ENCODE measurements around the gene NCDN. TPM values are rescaled to one million over a fixed set of nuclear protein-coding genes. Genes with fewer than 3 reads are reported as not detected.

The NCDN gene
- total RNA-seq, 6 experiments from 2014 or later, result 43.4 to 63.2 (median 49.0) TPM

DNA sequence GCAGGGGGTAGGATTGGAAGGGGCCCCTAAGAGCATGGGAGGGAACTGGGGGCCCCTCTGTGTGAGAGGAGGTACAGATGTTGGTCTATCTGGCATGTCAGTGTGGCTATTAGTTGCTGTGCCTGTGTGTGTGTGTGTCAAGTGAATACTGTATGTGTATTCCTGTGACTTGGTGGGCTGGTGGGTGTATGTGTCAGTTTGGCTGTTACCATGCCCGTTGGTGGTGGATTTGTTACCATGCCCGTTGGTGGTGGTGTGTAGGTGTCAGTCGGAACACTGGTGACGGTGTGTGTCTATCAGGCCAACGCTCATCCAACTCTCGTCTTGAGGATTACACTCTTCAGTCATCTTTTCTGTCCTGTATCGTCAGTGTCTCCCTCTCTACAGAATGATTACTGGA lies 38.1 kb downstream of the NCDN start:
- DNase-seq, result no peak
- Mint-ChIP-seq H3K36me3 (ENCODE audit: low read depth) (peaks cover 7% of the 10 kb centered on the region), H3K27me3 (ENCODE audit: insufficient read depth) (peaks cover 2% of the 10 kb centered on the region; the same call in 1 of the 2 replicates), H3K4me1 (ENCODE audit: low read depth) (no peaks in the 10 kb centered on the region), H3K4me3 (no peak overlapping the region), H3K27ac (no peak overlapping the region), H3K9me3 (no peaks in the 10 kb centered on the region)
- TF ChIP-seq, protein P1, sequence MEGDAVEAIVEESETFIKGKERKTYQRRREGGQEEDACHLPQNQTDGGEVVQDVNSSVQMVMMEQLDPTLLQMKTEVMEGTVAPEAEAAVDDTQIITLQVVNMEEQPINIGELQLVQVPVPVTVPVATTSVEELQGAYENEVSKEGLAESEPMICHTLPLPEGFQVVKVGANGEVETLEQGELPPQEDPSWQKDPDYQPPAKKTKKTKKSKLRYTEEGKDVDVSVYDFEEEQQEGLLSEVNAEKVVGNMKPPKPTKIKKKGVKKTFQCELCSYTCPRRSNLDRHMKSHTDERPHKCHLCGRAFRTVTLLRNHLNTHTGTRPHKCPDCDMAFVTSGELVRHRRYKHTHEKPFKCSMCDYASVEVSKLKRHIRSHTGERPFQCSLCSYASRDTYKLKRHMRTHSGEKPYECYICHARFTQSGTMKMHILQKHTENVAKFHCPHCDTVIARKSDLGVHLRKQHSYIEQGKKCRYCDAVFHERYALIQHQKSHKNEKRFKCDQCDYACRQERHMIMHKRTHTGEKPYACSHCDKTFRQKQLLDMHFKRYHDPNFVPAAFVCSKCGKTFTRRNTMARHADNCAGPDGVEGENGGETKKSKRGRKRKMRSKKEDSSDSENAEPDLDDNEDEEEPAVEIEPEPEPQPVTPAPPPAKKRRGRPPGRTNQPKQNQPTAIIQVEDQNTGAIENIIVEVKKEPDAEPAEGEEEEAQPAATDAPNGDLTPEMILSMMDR (IDR thresholded peaks at IDR 0.05), result no peak

- Mint-ChIP-seq H3K4me3 (no peak overlapping the region), H3K27me3 (ENCODE audit: insufficient read depth) (peaks cover 2% of the 10 kb centered on the region; the same call in 1 of the 2 replicates), H3K27ac (no peak overlapping the region), H3K36me3 (ENCODE audit: low read depth) (peaks cover 9% of the 10 kb centered on the region), H3K4me1 (ENCODE audit: low read depth) (no peaks in the 10 kb centered on the region), H3K9me3 (no peaks in the 10 kb centered on the region)
- TF ChIP-seq, protein P1 (IDR thresholded peaks at IDR 0.05), result no peak
- no peak for DNase-seq
Observed at GRCh38 chr1:35597870-35598269, 40.3 kb downstream of the NCDN start.

DNA sequence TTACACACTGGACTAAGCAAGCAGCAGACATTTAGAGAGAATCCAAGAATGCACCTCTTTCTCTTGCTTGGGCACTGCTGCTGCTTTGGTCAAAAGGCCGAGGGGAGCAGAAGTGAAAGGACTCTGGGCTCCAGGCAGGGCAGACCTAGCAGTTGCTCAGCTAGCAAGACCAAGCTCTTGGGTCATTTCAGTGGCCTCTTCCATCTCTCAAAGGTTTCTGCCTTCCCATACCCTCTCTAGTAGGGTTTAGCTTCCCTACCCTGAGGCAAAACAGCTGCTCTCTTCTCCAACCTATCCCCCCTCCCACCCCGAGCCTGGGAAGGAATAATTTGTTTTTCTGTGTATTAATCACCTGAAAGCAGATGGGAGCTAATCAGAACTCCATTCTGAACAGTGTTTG lies 41.3 kb downstream of the NCDN start:
- TF ChIP-seq, protein P1 (IDR thresholded peaks at IDR 0.05), result no peak
- H3K4me1 Mint-ChIP-seq (ENCODE audit: low read depth), result peaks cover 9% of the 10 kb centered on the region
- no peaks in the 10 kb centered on the region for H3K9me3 Mint-ChIP-seq
- H3K27me3 Mint-ChIP-seq (ENCODE audit: insufficient read depth), result peaks cover 2% of the 10 kb centered on the region; the same call in 1 of the 2 replicates
- no peak overlapping the region for H3K27ac Mint-ChIP-seq
- H3K4me3 Mint-ChIP-seq, result no peak overlapping the region
- peaks cover 17% of the 10 kb centered on the region for H3K36me3 Mint-ChIP-seq (ENCODE audit: low read depth)
- no peak for DNase-seq

DNA sequence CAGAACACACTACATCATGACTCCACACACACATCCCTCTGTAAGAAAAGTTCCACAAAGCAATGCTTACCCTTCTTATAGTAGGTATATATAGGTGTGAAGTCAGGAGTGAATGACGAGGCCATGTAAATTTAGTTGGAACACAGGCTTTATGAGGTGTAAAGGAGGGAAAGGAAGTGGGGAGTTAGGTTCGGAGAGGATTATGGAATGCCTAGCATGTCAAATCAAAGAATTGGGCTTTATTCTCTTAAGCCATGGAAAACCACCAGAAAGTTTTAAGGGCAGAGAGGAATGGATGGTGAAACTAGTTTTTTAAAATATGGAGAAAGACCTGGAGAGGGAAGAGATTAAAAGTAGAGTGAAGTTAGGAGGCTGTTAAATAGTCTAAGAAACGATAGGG lies 41.8 kb downstream of the NCDN start:
- Mint-ChIP-seq H3K36me3 (ENCODE audit: low read depth) (peaks cover 22% of the 10 kb centered on the region), H3K9me3 (no peaks in the 10 kb centered on the region), H3K4me3 (no peak overlapping the region), H3K27me3 (ENCODE audit: insufficient read depth) (peaks cover 2% of the 10 kb centered on the region), H3K4me1 (ENCODE audit: low read depth) (peaks cover 15% of the 10 kb centered on the region), H3K27ac (no peak overlapping the region)
- DNase-seq, result no peak
- TF ChIP-seq, protein P1 (IDR thresholded peaks at IDR 0.05), result no peak

DNA sequence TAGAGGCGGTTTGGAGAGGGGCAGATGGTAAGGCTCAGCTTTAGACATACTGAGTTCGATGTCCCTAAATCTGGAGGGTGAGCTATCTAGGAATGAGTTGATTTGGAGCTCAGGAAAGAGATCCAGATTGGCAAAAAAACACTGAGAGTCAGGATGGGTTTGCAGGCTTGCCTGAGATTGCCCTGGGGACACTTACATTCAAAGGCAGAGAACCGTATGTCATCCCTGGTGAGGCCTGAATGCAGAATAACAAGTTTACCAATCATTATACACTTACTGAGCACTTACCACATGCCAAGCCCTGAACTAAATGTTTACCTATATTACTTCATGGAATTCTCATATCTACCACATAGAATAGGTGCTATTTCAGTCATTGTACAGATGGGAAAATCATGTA lies 43.0 kb downstream of the NCDN start:
- Mint-ChIP-seq H3K27me3 (ENCODE audit: insufficient read depth) (peaks cover 2% of the 10 kb centered on the region), H3K9me3 (no peaks in the 10 kb centered on the region), H3K4me3 (no peak overlapping the region), H3K36me3 (ENCODE audit: low read depth) (peaks cover 23% of the 10 kb centered on the region), H3K4me1 (ENCODE audit: low read depth) (peaks cover 26% of the 10 kb centered on the region), H3K27ac (no peak overlapping the region)
- DNase-seq, result no peak
- TF ChIP-seq, protein P1 (IDR thresholded peaks at IDR 0.05), result no peak

GRCh38 chr1:35603468-35603867 lies 45.9 kb downstream of the NCDN start:
- TF ChIP-seq, protein P1 (IDR thresholded peaks at IDR 0.05), result no peak
- Mint-ChIP-seq H3K36me3 (ENCODE audit: low read depth) (peaks cover 43% of the 10 kb centered on the region), H3K27me3 (ENCODE audit: insufficient read depth) (no peaks in the 10 kb centered on the region; the same call in 1 of the 2 replicates), H3K4me1 (ENCODE audit: low read depth) (peaks cover 50% of the 10 kb centered on the region), H3K9me3 (peaks cover 3% of the 10 kb centered on the region; the same call in 1 of the 2 replicates), H3K4me3 (no peak overlapping the region), H3K27ac (peak overlapping the region; percentile 39)
- DNase-seq, result no peak

All from HFFc6 (cell line).